ENCODE measurements around the gene OPA1.

- TF ChIP-seq POLR2A (IDR thresholded peaks at IDR 0.05), result no peak
- no peak for TF ChIP-seq CTCF (IDR thresholded peaks at IDR 0.05)
These were observed 109.1 kb downstream of the OPA1 start for GRCh38 chr3:193701953-193702635.
